ENCODE measurements around the gene FALEC. TPM values are rescaled to one million over a fixed set of nuclear protein-coding genes. Genes with fewer than 3 reads are reported as not detected.
"Not testable (repeated sequence)": the region's sequence is repeated elsewhere in the genome, so short reads cannot be mapped to it uniquely, and the experiment has no call there.

FALEC gene
- total and polyA plus RNA-seq, 5 experiments from 2014 or later = 0.38 to 1.9 (median 1.3) TPM; not detected in 2

- peaks cover 0 to 4% (median 0%) of the 10 kb centered on the region in 9 donors for H3K9me3 Mint-ChIP-seq
- POLR2A ChIA-PET = interaction anchor here (0.5 to 16.4 kb wide), 27 partner anchors 10 to 702 kb away, joined by 3 to 1195 read pairs (median 4); partner anchors contain the start of genes ANP32E, APH1A, ENSA and FALEC
- peak; percentile 71 to 75 for ATAC-seq
- H3K27ac Mint-ChIP-seq = peak within 1 kb of the TSS; percentile 95 to 99 (median 98)
- peak within 1 kb of the TSS; percentile 94 to 99 (median 97) for H3K4me3 Mint-ChIP-seq
- peak; percentile 73 to 94 (median 86) for DNase-seq
- H3K4me1 Mint-ChIP-seq = peaks cover 23 to 40% (median 35%) of the 10 kb centered on the region in 4 donors
- no peaks in the 10 kb centered on the region for H3K27me3 Mint-ChIP-seq
- H3K36me3 Mint-ChIP-seq = peaks cover 35 to 51% (median 50%) of the 10 kb centered on the region in 3 donors
Observed at GRCh38 chr1:150579110-150579944, 63.8 kb downstream of the FALEC start, which contains the start of gene MCL1. TSS of gene MCL1 (minus strand) at chr1:150579610. CDS start at chr1:150579530, 80 bp downstream.

- no peaks in the 10 kb centered on the region for H3K27me3 Mint-ChIP-seq
- H3K27ac Mint-ChIP-seq = peak overlapping the region; percentile 89 to 99 (median 97)
- POLR2A ChIA-PET = interaction anchor here (0.6 to 16.4 kb wide), 25 partner anchors 9 to 702 kb away, joined by 3 to 1195 read pairs (median 4); partner anchors contain the start of genes ANP32E, APH1A, ENSA and FALEC
- H3K9me3 Mint-ChIP-seq = peaks cover 0 to 4% (median 0%) of the 10 kb centered on the region in 9 donors
- H3K36me3 Mint-ChIP-seq = peaks cover 35 to 43% (median 42%) of the 10 kb centered on the region in 3 donors
- H3K4me3 Mint-ChIP-seq = peak overlapping the region; percentile 71 to 96 (median 84)
- DNase-seq = no peak
- H3K4me1 Mint-ChIP-seq = peaks cover 18 to 33% (median 27%) of the 10 kb centered on the region in 4 donors
- peak; percentile 1 to 2 for ATAC-seq
Observed at GRCh38 chr1:150579945-150580642, 64.5 kb downstream of the FALEC start.

DNA sequence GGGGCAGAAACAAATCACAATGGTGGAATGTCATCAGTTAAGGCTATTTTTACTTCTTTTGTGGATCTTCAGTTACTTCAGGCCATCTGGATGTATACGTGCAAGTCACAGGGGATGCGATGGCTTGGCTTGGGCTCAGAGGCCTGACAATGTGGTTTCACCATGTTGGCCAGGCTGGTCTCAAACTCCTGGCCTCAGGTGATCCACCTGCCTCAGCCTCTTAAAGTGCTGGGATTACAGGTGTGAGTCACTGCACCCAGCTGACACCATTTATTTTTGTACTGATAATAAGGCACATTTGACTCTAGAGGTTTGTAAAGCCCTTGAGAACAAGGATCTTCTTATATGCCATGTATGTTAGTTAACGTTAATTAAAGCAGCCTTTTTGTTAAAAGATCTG is 65.4 kb downstream of the FALEC start:
- not testable (repeated sequence) for ATAC-seq, H3K27me3 Mint-ChIP-seq, DNase-seq, H3K9me3 Mint-ChIP-seq
- Mint-ChIP-seq H3K4me3 (peak overlapping the region in 7 of 10 donors; percentile 0 to 96 (median 84)), H3K36me3 (peaks cover 28 to 34% (median 34%) of the 10 kb centered on the region in 3 donors), H3K4me1 (peaks cover 17 to 24% (median 21%) of the 10 kb centered on the region in 4 donors), H3K27ac (peak overlapping the region; percentile 89 to 99 (median 97))
- POLR2A ChIA-PET = interaction anchor here (0.6 to 16.4 kb wide), 2 partner anchors 17 to 185 kb away, joined by 3 to 1195 read pairs; no protein-coding TSS in a partner anchor

DNA sequence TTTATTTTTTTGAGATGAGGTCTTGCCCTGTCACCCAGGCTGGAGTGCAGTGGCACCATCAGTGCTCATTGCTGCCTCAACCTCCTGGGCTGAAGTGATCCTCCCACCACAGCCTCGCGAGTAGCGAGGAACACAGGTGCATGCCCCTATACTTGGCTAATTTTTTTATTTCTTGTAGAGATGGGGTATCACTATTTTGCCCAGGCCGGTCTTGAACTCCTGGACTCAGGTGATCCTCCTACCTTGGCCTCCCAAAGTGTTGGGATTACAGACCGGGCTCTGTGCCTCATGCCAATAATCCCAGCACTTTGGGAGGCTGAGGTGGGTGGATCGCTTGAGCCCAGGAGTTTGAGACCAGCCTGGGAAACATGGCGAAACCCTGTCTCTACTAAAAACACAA is 65.9 kb downstream of the FALEC start:
- POLR2A ChIA-PET = interaction anchor here (0.6 to 16.4 kb wide), 2 partner anchors 18 to 185 kb away, joined by 3 to 1195 read pairs; no protein-coding TSS in a partner anchor

DNA sequence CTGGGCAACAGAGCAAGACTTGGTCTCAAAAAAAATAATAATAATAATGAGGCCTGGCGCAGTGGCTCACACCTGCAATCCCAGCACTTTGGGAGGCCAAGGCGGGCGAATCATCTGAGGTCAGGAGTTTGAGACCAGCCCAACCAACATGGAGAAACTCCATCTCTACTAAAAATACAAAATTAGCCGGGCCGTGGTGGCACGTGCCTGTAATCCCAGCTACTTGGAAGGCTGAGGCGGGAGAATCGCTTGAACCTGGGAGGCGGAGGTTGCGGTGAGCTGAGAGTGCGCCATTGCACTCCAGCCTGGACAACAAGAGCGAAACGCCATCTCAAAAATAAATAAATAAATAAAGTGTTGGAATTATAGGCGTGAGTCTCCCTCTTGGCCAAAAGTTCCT is 66.4 kb downstream of the FALEC start:
- Mint-ChIP-seq H3K27ac (peak overlapping the region in 1 of 10 donors; percentile 33), H3K4me1 (peaks cover 14 to 21% (median 19%) of the 10 kb centered on the region in 4 donors), H3K36me3 (peaks cover 18 to 25% (median 24%) of the 10 kb centered on the region in 3 donors)
- H3K4me3 Mint-ChIP-seq, DNase-seq, H3K27me3 Mint-ChIP-seq, H3K9me3 Mint-ChIP-seq, ATAC-seq: not testable (repeated sequence)
- POLR2A ChIA-PET = interaction anchor here (1.2 to 16.4 kb wide), 2 partner anchors 9 to 18 kb away, joined by 3 to 1195 read pairs; no protein-coding TSS in a partner anchor

More for the DNA sequence above, 65.9 kb downstream of the FALEC start:
- Mint-ChIP-seq H3K36me3 (peaks cover 23 to 30% (median 29%) of the 10 kb centered on the region in 3 donors), H3K4me1 (peaks cover 14 to 21% (median 19%) of the 10 kb centered on the region in 4 donors), H3K27ac (peak overlapping the region in 1 of 10 donors; percentile 36)
- not testable (repeated sequence) for H3K9me3 Mint-ChIP-seq, H3K27me3 Mint-ChIP-seq, ATAC-seq, H3K4me3 Mint-ChIP-seq, DNase-seq

DNA sequence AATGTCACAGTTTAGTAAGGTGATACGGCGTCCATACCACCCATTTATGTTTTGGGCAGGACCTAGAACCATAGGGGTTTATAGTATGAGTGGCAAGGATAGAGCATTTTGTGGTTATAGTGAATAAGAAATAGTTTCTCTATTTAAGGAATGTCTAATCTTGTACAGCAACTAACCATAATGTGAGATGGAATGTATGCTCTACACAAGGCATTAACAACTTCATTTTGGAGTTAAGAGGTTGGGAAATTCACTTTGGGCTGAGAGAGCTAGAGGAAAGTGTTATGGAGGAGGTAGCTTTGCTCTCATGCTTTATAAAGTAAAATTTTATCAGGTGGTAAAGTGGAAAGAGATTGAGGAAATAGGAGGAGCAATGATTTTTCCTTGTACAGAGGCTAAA is 66.8 kb downstream of the FALEC start:
- H3K27ac Mint-ChIP-seq = peak overlapping the region in 3 of 10 donors; percentile 24 to 48 (median 42)
- no peak for DNase-seq
- H3K27me3 Mint-ChIP-seq = no peaks in the 10 kb centered on the region
- no peak overlapping the region for H3K4me3 Mint-ChIP-seq
- POLR2A ChIA-PET = interaction anchor here (1.2 to 16.4 kb wide), 2 partner anchors 9 to 19 kb away, joined by 3 to 1195 read pairs; no protein-coding TSS in a partner anchor
- peaks cover 14 to 21% (median 19%) of the 10 kb centered on the region in 4 donors for H3K4me1 Mint-ChIP-seq
- H3K36me3 Mint-ChIP-seq = peaks cover 14 to 20% (median 19%) of the 10 kb centered on the region in 3 donors
- peaks cover 0 to 4% (median 0%) of the 10 kb centered on the region in 9 donors for H3K9me3 Mint-ChIP-seq
- no peak for ATAC-seq

Small RNA genes within 50 kb of the gene (microRNA-seq; reads per million reads assigned to microRNA genes)
- gene MIR4257 (ENCODE audit: borderline microRNAs expressed) (not detected), gene MIR6878 (ENCODE audit: borderline microRNAs expressed) (not detected)

Other genes with a start within 250 kb of the FALEC start
- gene APH1A, start 246.7 kb upstream of the FALEC start, total RNA-seq = 100 to 1,000 TPM; 142 to 143 TPM
- gene APH1A, start 246.7 kb upstream of the FALEC start, polyA plus RNA-seq = 10 to 100 TPM; 58.2 to 84.8 (median 67.1) TPM
- gene C1orf54, start 243.0 kb upstream of the FALEC start, total RNA-seq = 1 to 10 TPM; 4.8 to 5.0 TPM
- 1 to 10 TPM; 1.8 to 4.7 (median 3.9) TPM for gene C1orf54, start 243.0 kb upstream of the FALEC start, polyA plus RNA-seq
- gene CIART, start 233.2 kb upstream of the FALEC start, total RNA-seq = 1 to 10 TPM; 1.0 to 1.6 TPM
- gene CIART, start 233.2 kb upstream of the FALEC start, polyA plus RNA-seq = 1 to 10 TPM in 1 of 3 donors, under 1 TPM in 2; 0.74 to 1.8 (median 0.74) TPM
- gene MRPS21, start 221.9 kb upstream of the FALEC start, total RNA-seq = 10 to 100 TPM; 70.7 to 76.0 TPM
- 10 to 100 TPM; 78.8 to 85.9 (median 82.1) TPM for gene MRPS21, start 221.9 kb upstream of the FALEC start, polyA plus RNA-seq
- 100 to 1,000 TPM; 181 to 207 TPM for gene PRPF3, start 194.2 kb upstream of the FALEC start, total RNA-seq
- 10 to 100 TPM in 2 of 3 donors, 1 to 10 TPM in 1; 9.8 to 23.8 (median 15.1) TPM for gene PRPF3, start 194.2 kb upstream of the FALEC start, polyA plus RNA-seq
- 10 to 100 TPM; 64.1 to 65.1 TPM for gene RPRD2, start 151.6 kb upstream of the FALEC start, total RNA-seq
- gene RPRD2, start 151.6 kb upstream of the FALEC start, polyA plus RNA-seq = 10 to 100 TPM; 22.5 to 40.5 (median 31.6) TPM
- gene TARS2, start 28.3 kb upstream of the FALEC start, total RNA-seq = 10 to 100 TPM; 34.8 to 41.8 TPM
- 10 to 100 TPM; 23.9 to 37.2 (median 30.6) TPM for gene TARS2, start 28.3 kb upstream of the FALEC start, polyA plus RNA-seq
- 1 to 10 TPM; 1.5 to 1.6 TPM for gene ECM1, start 7.6 kb upstream of the FALEC start, total RNA-seq
- gene ECM1, start 7.6 kb upstream of the FALEC start, polyA plus RNA-seq = under 1 TPM in 1 of 3 donors, not detected in 2; 0.17 TPM
- under 1 TPM; 0.16 to 0.29 TPM for gene ADAMTSL4, start 33.7 kb downstream of the FALEC start, total RNA-seq
- under 1 TPM in 1 of 3 donors, not detected in 2; 0.32 TPM for gene ADAMTSL4, start 33.7 kb downstream of the FALEC start, polyA plus RNA-seq
- 100 to 1,000 TPM; 291 TPM for gene MCL1, start 63.9 kb downstream of the FALEC start, total RNA-seq
- 100 to 1,000 TPM; 125 to 170 (median 146) TPM for gene MCL1, start 63.9 kb downstream of the FALEC start, polyA plus RNA-seq
- 100 to 1,000 TPM; 115 to 117 TPM for gene ENSA, start 113.9 kb downstream of the FALEC start, total RNA-seq
- gene ENSA, start 113.9 kb downstream of the FALEC start, polyA plus RNA-seq = 10 to 100 TPM; 55.2 to 64.4 (median 63.7) TPM
- 10 to 100 TPM; 19.9 to 22.9 TPM for gene GOLPH3L, start 181.4 kb downstream of the FALEC start, total RNA-seq
- 10 to 100 TPM; 19.4 to 28.2 (median 22.9) TPM for gene GOLPH3L, start 181.4 kb downstream of the FALEC start, polyA plus RNA-seq
- under 1 TPM; 0.73 to 0.74 TPM for gene HORMAD1, start 205.1 kb downstream of the FALEC start, total RNA-seq
- under 1 TPM in 1 of 3 donors, not detected in 2; 0.64 TPM for gene HORMAD1, start 205.1 kb downstream of the FALEC start, polyA plus RNA-seq